Sciatic nerve (tissue), 2 donors: ENCODE data around the gene PDZD7. TPM values are rescaled to one million over a fixed set of nuclear protein-coding genes. Genes with fewer than 3 reads are reported as not detected.
"Not testable (repeated sequence)": the region's sequence is repeated elsewhere in the genome, so short reads cannot be mapped to it uniquely, and the experiment has no call there.

Experiments
- ATAC-seq: fragments of 200-7000 bp; cut with Tn5 transposase; one replicate; pipeline ENCODE4 v1.9.1; 2020; ENCODE audit warnings: mild to moderate bottlenecking, moderate library complexity
- DNase-seq: peaks from one replicate; pipeline ENCODE4 v3.0.0-alpha.2; 2020; ENCODE audit warnings: low spot score
- intact Hi-C: fragments of 100-400 bp; cut with DNase I; formaldehyde crosslinking; loops from one replicate; pipeline ENCODE4 v1.14.2; 2022
- total RNA-seq: library from RNA; stranded (reverse); fragmentation: NEBNext Ultra II Directional; extraction: Animal tissue kit (Norgen Biotek cat#: 25700); gene quantifications from one replicate; pipeline ENCODE4 v1.2.1, GENCODE V29; 2021
- donor health status: DM: no; HTN: no; CAD: no.
- donor health status: DM: no; HTN: no; CAD: no.

PDZD7 gene
- total RNA-seq, 1 donor from 2014 or later = 3.8 TPM

DNA sequence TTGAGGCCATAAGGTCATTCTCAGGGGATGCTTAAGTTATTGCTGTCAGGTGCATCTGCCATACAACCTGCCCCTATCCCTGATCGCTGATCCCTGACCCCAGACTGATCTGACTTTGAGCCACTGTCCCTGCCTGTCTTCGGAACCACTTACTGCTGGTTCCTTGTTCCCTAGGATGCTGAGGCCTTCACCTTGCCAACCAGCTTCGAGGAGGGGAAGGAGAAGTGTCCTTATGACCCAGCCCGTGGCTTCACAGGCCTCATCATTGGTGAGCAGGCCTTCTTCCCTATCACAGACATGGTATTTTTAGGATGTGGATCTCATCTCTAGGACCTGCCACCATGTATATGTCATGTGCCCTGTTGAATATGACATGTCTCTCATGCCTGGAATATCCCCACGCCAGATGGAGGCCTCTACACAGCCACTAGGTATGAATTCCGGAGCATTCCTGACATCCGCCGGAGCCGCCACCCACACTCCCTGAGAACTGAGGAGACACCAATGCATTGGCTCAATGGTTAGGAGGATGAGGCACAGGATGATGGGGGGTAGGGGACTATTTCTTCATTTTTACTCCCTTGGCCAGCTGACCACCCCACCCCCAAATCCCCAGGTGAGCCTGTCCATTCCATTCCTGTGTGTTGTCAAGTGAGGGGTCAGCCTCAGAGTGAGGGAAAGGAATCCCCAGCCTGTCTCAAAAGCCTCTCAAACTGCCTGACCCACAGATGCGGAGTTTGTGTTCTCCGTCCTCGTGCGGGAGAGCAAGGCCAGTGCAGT is 52.6 kb downstream of the PDZD7 start:
- ATAC-seq (no peak), DNase-seq (peak; percentile 42)
- intact Hi-C loops = no loop called here

GRCh38 chr10:100977436-100977835 is 53.5 kb downstream of the PDZD7 start:
- no peak for ATAC-seq
- intact Hi-C loops = no loop called here
- DNase-seq = peak; percentile 12

- ATAC-seq (no peak), DNase-seq (no peak)
- intact Hi-C loops = no loop called here
Observed at GRCh38 chr10:100976906-100977305, 54.0 kb downstream of the PDZD7 start.

DNA sequence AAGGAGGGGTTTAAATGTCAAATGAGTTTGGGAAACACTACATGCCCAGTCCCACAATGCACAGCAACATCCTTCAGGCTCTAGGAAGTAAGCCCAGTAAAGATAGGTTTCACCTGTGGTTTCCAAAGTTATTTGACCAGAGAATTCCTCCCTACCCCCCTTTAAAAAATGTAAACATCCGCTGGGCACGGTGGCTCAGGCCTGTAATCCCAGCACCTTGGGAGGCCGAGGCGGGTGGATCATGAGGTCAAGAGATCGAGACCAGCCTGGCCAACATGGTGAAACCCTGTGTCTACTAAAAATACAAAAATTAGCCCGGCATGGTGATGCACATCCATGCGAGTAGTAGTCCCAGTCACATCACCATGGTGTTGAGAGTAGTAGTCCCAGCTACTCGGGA is 55.5 kb downstream of the PDZD7 start:
- ATAC-seq, DNase-seq, intact Hi-C loops: not testable (repeated sequence)

DNA sequence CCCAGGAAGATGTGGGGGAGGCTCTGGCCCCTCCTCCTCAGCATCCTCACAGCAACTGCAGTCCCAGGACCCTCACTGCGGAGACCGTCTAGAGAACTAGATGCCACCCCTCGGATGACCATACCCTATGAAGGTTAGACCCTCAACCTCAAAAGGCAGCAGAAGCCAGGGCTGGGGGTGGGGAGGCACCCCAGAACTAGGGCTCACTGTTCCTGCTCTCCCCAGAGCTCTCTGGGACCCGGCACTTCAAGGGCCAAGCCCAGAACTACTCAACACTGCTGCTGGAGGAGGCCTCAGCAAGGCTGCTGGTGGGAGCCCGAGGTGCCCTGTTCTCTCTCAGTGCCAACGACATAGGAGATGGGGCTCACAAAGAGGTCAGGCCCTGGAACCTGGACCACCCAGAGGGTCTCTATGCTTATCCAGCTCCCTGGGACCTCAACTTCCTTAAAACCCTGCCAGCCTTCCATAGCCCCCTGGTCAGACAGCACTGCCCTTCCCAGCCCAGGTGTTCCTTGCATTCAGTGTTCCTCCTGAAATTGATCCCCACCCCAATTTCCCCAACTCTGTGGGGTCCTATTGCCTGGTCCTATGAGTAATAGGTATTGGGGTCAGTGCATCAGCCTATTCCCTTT is 57.9 kb downstream of the PDZD7 start:
- ATAC-seq (no peak), DNase-seq (no peak)
- intact Hi-C loops = no loop called here

- DNase-seq (no peak), ATAC-seq (no peak)
- intact Hi-C loops = no loop called here
Observed at GRCh38 chr10:100972115-100972903, 58.6 kb downstream of the PDZD7 start.

- intact Hi-C loops = no loop called here
- ATAC-seq (no peak), DNase-seq (no peak)
Observed at GRCh38 chr10:100970914-100971811, 59.8 kb downstream of the PDZD7 start.

DNA sequence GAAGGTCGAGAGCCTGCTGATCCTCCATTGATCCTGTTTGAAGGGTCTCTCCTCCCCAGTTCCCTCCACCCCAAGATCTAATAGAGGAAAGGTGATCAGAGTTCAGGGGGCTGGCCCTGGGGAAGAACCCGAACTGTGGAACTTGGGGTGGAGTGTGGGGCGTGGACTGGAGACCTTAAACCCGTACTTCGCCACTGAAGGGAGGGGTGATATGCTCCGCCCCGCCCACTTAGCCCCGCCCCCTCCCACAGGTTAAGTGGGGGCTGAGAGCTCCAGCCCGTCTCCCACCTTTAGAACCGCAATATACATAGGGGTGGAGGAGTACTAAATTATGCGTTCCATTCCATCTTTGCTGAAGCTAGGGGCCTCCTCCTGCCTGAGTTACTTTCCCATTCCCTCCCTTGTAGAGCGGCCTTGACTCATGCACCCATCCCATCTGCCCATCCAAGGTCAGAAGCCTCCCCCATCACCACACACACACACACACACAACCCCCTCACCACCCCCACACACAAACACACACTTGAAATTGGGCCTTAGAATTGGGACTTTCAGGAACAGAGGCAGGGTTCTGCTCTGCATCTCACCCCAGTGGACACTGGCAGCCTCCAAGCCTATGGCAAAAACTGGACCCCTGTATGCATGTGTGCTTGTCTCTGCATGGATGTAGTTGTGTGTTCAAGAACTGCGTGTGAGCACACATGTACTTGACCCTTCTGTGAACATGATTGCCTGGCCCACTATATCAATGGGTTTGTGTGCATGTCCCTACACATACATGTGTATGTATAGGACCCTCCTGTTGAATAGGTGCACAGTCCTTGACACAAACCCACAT is 60.6 kb downstream of the PDZD7 start:
- DNase-seq = no peak
- intact Hi-C loops = no loop called here
- peak; percentile 14 for ATAC-seq

DNA sequence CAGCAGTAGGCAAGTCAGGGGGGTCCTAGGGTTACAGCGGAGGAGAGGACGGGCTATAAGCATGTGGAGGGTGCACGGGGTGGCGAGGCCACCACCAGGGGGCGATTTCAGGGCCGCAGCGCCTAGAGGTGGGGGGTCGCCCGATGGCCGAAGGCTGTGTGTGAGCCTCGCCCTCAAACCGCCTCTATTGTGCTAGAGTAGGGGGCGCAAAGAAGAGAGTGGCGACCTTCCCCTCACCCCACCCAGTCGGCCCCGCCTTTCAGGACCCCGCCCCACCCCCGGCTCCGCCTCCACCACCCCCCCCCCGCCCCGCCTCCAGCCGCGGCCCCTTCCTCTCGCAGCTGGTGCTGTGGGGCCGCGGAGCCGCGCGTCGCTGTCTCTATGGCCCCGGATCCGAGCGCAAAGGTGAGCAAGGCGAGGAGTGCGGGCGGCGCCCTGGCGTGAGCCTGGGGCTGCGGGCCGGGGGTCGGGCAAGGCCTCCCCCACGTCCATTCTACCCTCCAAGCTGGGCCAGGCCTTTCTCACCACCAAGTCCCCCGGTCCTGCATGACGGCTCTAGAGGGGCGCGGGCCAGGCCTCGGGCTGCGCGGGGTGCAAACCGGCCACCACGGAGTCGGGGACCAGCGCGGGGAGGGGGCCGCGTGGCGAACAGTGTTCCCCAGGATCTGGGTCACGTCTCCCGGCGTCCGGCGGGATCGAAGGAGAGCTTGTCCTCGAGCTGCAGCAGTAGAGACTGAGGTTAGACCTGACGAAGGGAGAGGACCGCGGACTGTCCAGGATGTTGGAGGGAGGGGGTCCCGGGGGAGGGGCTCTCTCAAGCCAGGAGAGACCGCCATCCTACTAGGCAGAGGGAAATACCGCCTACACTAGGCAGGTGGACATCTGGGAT is 61.5 kb downstream of the PDZD7 start, which contains the start of gene SEMA4G:
Gene SEMA4G, plus strand, starts transcription at position 318 of the 889 bp plus-strand sequence. CDS start 3,409 bp downstream, outside the sequence.
- ATAC-seq (peak; percentile 79), DNase-seq (peak; percentile 74)
- intact Hi-C loops = no loop called here

- intact Hi-C loops = no loop called here
- peak; percentile 14 for ATAC-seq
- no peak for DNase-seq
Observed at GRCh38 chr10:100968863-100969186, 62.1 kb downstream of the PDZD7 start.

DNA sequence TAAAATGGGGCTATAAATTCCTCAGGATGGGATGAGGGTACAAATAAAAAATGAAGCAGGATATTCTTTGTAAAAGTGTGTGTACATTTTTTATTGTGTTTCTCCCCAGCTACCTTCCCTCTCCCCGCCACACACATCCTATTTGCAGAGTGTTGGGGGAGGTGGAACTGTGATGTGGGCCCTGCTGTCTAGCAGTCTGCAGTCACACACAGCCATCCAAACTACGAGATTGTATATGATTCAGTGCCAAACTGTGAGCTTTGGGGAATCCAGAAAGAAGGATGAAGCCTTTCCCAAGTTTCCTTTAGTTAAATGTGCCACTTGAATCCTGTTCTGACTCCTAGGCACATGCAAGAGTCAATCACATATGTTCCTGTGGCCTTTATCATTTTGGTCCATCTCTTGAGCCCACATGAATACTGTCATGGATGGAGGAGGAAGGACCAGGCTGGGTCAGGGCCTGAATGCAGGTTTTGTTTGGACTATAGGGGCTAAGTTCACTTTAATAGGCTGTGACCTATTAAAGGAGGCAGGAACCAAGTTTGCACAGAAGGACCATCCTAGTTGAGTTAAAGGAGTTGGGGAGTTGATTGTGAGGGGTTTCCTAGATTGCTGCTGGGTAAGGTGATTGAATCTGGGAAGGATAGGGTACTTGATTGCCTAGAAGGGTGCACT is 62.7 kb downstream of the PDZD7 start:
- DNase-seq = no peak
- intact Hi-C loops = no loop called here
- ATAC-seq = no peak

- DNase-seq (no peak), ATAC-seq (no peak)
- intact Hi-C loops = no loop called here
Observed at GRCh38 chr10:100967332-100967731, 63.6 kb downstream of the PDZD7 start.

GRCh38 chr10:100966887-100967286 is 64.0 kb downstream of the PDZD7 start:
- DNase-seq (no peak), ATAC-seq (no peak)
- intact Hi-C loops = no loop called here

- DNase-seq (no peak), ATAC-seq (no peak)
- intact Hi-C loops = no loop called here
Observed at GRCh38 chr10:100965820-100966219, 65.1 kb downstream of the PDZD7 start.

DNA sequence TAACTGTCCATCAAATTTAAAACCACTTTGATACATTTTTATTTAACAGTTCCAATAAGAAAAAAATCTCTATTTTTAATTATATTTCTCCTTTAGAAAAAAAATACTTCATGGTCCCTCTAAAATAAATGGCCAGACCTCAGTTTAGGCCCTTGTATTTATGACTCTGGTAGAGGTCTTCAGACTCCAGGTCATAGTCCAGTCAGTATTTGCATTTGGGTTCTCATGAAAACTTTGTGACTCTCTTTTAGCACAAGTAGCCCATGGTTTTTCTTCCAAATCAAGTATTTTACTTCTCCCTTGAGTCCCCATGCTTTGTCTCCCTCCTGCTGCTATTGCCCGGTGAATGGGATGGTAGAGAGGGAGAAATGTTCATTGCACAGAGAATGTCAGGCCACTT is 67.1 kb downstream of the PDZD7 start:
- intact Hi-C loops = no loop called here
- no peak for ATAC-seq
- DNase-seq = no peak

DNA sequence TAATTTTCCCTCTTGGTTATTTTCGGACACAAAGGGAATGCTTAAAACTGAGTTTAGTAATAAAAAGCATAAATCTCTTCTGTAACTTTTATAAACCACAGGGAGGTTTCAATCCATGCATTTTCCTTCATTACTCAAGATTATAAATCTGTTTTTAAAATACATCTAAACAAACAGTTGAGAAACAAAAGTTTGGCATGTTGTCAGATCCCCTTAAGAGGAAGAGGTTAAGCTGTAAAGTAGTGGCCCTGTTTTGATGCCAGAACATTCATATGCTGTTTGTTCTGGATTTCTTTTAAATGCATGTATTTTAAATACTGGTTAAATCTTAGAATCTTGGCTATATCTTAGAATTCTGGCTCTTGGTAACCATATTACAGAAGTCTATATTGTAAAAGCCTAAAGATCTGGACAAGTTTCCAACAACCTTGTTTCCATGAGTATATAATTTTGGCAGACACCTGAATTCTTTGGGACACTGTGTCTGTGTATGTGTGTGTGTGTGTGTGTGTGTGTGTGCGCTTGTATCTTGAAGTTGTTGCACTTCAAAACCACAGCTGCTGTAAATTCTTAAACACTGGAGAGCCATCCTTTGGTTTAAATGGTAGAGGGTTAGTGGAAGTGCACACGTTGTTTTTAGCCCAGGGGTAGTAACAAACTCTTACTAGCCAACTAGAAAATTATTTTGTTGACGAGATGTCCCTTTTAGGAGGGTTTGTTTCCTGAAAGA is 68.4 kb downstream of the PDZD7 start:
- DNase-seq (no peak), ATAC-seq (no peak)
- intact Hi-C loops = no loop called here
